A673 (cell line): ENCODE results near the gene SLC25A11. TPM values are rescaled to one million over a fixed set of nuclear protein-coding genes. Genes with fewer than 3 reads are reported as not detected.

Experiments
- BruUV-seq: library from RNA; stranded (reverse); fragments of 400-500 nt; replicated peaks from 2 replicates; lab custom pipeline; 2021; lab: Mats Ljungman, UMichigan
- CTCF ChIA-PET: fragments of 300-600 bp; sonication (Branson Sonifier 250); formaldehyde crosslinking; loops from one replicate; lab custom pipeline; 2022; ENCODE audit warnings: antibody characterized with exemption; lab: Charles Lee
- POLR2A ChIA-PET: fragments of 300-600 bp; sonication (Branson Sonifier 250); formaldehyde crosslinking; loops from one replicate; lab custom pipeline; 2022; ENCODE audit warnings: antibody characterized with exemption; ENCODE audit not compliant: low non-redundant PET; lab: Charles Lee
- DNase-seq: peaks from one replicate; pipeline ENCODE4 v3.0.0-alpha.2; 2015; ENCODE audit warnings: low spot score
- H3K27ac ChIP-seq: fragments of 200-600 bp; sonication (generic); 2 replicates; pipeline ENCODE4 v1.5.1; 2016; ENCODE audit warnings: mixed run types, low read depth, mild to moderate bottlenecking, mixed read lengths, antibody characterized with exemption, low read length; ENCODE audit not compliant: poor library complexity, severe bottlenecking
- H3K27me3 ChIP-seq: fragments of 200-600 bp; sonication (generic); replicated peaks from 2 replicates; pipeline ENCODE4 v1.6.1; 2017; ENCODE audit warnings: mixed run types, low read depth, mild to moderate bottlenecking, mixed read lengths, antibody characterized with exemption, low read length; ENCODE audit not compliant: insufficient read depth, poor library complexity
- H3K36me3 ChIP-seq: fragments of 200-600 bp; sonication (generic); 2 replicates; pipeline ENCODE4 v1.6.1; 2016; ENCODE audit warnings: mixed run types, mild to moderate bottlenecking, mixed read lengths, antibody characterized with exemption, low read length; ENCODE audit not compliant: insufficient read depth, poor library complexity, severe bottlenecking
- H3K4me1 ChIP-seq: fragments of 200-600 bp; sonication (generic); 2 replicates; pipeline ENCODE4 v1.6.1; 2017; ENCODE audit warnings: mixed run types, mild to moderate bottlenecking, mixed read lengths, antibody characterized with exemption, low read length; ENCODE audit not compliant: insufficient read depth, poor library complexity, severe bottlenecking
- H3K4me3 ChIP-seq: fragments of 200-600 bp; sonication (generic); 2 replicates; pipeline ENCODE4 v1.5.1; 2016; ENCODE audit warnings: low read depth, mixed run types, mild to moderate bottlenecking, mixed read lengths, low read length; ENCODE audit not compliant: poor library complexity, severe bottlenecking
- H3K9me3 ChIP-seq: fragments of 200-600 bp; sonication (generic); 2 replicates; pipeline ENCODE4 v1.6.1; 2016; ENCODE audit warnings: mixed run types, low read depth, mild to moderate bottlenecking, mixed read lengths, antibody characterized with exemption, low read length; ENCODE audit not compliant: poor library complexity, severe bottlenecking
- CTCF ChIP-seq: fragments of 300-800, 200-600 bp; sonication (generic); conservative IDR thresholded peaks from 2 replicates; pipeline ENCODE4 v1.5.1; 2017; ENCODE audit warnings: low read depth, mild to moderate bottlenecking, antibody characterized with exemption, low read length, moderate library complexity, mixed read lengths
- EZH2 ChIP-seq: fragments of 200-600 bp; sonication (generic); IDR thresholded peaks from 2 replicates; pipeline ENCODE4 v1.6.1; 2017; ENCODE audit warnings: borderline replicate concordance, low read depth, mild to moderate bottlenecking, mixed read lengths, antibody characterized with exemption, low read length; ENCODE audit not compliant: poor library complexity, severe bottlenecking
- intact Hi-C: fragments of 100-400 bp; cut with micrococcal nuclease; formaldehyde crosslinking; loops from one replicate; pipeline ENCODE4 v1.10.0; 2022; ENCODE audit not compliant: unreplicated experiment
- total RNA-seq: library from RNA; stranded (reverse); gene quantifications from 2 replicates; pipeline ENCODE4 v1.2.3, GENCODE V29; 2021

The SLC25A11 gene
- total RNA-seq, 1 experiment from 2014 or later, result 113 TPM

GRCh38 chr17:4939546-4939795 is 375 bp downstream of the SLC25A11 start:
- no peak for DNase-seq
- no TSS peak for BruUV-seq
- Histone ChIP-seq H3K4me3 (peak overlapping the region; percentile 75), H3K4me1 (peaks cover 18% of the 10 kb centered on the region), H3K27ac (peak overlapping the region; percentile 94), H3K27me3 (no peaks in the 10 kb centered on the region), H3K9me3 (no peaks in the 10 kb centered on the region), H3K36me3 (peaks cover 34% of the 10 kb centered on the region)
- CTCF ChIA-PET, result interaction anchor here (0.7 kb wide), 1 partner anchor 36 kb away, joined by 4 read pairs; the partner anchor contains the start of gene CHRNE
- TF ChIP-seq EZH2 (no peak), CTCF (no peak)
- POLR2A ChIA-PET, result interaction anchor here (0.6 kb wide), 2 partner anchors 10 to 29 kb away, joined by 3 read pairs; no protein-coding TSS in a partner anchor
- intact Hi-C loops, result no loop called here

- BruUV-seq, result TSS peak; percentile 13
- TF ChIP-seq EZH2, result no peak
- no peak for TF ChIP-seq CTCF
- peak overlapping the region; percentile 75 for H3K4me3 ChIP-seq
- H3K27ac ChIP-seq, result peak overlapping the region; percentile 94
- CTCF ChIA-PET, result interaction anchor here (0.7 kb wide), 1 partner anchor 36 kb away, joined by 4 read pairs; the partner anchor contains the start of gene CHRNE
- peaks cover 29% of the 10 kb centered on the region for H3K36me3 ChIP-seq
- peaks cover 15% of the 10 kb centered on the region for H3K4me1 ChIP-seq
- POLR2A ChIA-PET, result interaction anchor here (0.6 kb wide), 1 partner anchor 29 kb away, joined by 3 read pairs; no protein-coding TSS in a partner anchor
- no peak for DNase-seq
- no peaks in the 10 kb centered on the region for H3K27me3 ChIP-seq
- intact Hi-C loops, result no loop called here
- no peaks in the 10 kb centered on the region for H3K9me3 ChIP-seq
Measured at GRCh38 chr17:4938688-4939545, 929 bp downstream of the SLC25A11 start.

GRCh38 chr17:4938069-4938491 is 1.8 kb downstream of the SLC25A11 start:
- POLR2A ChIA-PET, result no interaction called here
- intact Hi-C loops, result no loop called here

More at GRCh38 chr17:4938069-4938491, 1.8 kb downstream of the SLC25A11 start:
- H3K4me3 ChIP-seq, result no peak overlapping the region
- no peak for DNase-seq
- TF ChIP-seq EZH2, result no peak
- TF ChIP-seq CTCF, result no peak
- no peaks in the 10 kb centered on the region for H3K27me3 ChIP-seq
- H3K36me3 ChIP-seq, result peaks cover 21% of the 10 kb centered on the region
- H3K4me1 ChIP-seq, result peaks cover 15% of the 10 kb centered on the region
- H3K9me3 ChIP-seq, result no peaks in the 10 kb centered on the region
- H3K27ac ChIP-seq, result peak overlapping the region; percentile 94
- CTCF ChIA-PET, result no interaction called here
- no TSS peak for BruUV-seq
